Activated T-cell treated with anti-CD3 and anti-CD28 coated beads for 48 hours (primary cell): ENCODE data around the gene SNTG2.
"Not testable (repeated sequence)": the region's sequence is repeated elsewhere in the genome, so short reads cannot be mapped to it uniquely, and the experiment has no call there.

Source experiments
- DNase-seq: peaks from one replicate; pipeline ENCODE4 v3.0.0-alpha.2; 2020; ENCODE audit warnings: low read depth

Gene SNTG2

DNA sequence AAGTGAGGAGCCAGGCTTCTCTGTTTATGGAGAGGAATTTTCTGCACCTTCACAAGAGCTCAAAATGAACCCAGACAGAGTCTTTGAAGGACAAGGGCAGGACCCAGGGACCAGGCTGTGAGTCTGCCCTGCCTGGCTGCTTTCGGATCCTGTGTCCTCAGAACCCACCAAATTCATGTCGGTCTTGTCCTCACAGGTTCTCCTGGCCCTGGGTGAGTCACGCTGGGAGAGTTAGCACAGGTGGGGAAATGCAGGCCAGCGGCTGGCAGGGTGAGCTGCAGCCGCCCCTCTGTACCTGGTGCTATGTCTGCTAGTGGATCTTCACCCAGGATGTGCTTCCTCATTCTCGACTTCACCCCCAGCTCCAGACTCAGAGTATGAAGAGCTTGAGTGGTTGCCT lies 426.8 kb downstream of the SNTG2 start:
- DNase-seq, result no peak

DNA sequence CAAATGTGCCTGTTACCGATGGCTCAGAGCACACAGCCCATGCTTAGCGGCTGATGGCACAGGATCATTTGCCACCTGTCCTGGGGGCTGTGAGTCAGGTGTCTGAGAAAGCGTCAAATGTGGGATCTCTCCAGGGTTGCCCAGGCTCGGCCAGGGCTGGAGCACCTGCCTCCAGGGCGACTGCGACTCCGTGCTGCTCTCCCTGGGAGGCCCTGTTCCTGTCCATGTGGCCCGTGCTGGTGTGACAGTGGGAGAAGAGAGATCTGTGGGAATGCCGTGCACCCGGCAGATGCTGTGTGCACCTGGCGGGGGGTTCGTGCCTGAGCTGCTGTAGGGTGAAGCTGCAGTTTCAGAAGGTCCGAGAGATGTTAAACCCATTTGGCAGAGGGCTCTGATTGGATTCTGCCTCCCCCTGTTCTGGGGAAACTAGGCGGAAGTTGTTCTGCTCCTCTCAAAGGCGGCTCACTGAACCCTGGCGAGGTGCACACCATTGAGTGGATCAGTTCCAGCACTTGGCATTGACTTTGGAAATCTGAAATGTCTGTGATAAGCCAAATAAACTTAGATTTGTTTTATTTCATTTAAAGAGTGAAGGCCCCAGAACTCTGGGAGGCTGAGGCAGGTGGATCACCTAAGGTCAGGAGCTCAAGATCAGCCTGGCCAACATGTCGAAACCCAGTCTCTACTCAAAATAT lies 428.0 kb downstream of the SNTG2 start:
- DNase-seq, result no peak

DNA sequence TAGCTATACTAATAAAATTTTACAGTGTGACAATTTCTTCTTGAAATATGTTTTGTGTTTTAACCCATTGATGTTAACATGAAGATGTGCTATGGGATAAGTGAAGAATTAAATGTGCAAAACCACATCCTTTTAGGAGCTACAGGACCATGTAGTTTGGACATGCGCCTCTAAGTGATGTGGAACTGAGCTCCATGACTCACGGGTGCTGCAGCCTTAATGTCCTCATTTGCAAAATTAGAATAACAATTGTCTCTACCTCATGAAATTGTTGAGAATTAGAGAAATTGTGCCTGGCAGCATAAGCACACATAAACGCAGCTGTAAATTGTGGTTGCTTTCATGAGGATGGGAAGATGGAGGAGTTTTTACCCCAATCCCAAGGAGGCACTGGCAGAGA lies 431.0 kb downstream of the SNTG2 start:
- DNase-seq, result no peak

DNA sequence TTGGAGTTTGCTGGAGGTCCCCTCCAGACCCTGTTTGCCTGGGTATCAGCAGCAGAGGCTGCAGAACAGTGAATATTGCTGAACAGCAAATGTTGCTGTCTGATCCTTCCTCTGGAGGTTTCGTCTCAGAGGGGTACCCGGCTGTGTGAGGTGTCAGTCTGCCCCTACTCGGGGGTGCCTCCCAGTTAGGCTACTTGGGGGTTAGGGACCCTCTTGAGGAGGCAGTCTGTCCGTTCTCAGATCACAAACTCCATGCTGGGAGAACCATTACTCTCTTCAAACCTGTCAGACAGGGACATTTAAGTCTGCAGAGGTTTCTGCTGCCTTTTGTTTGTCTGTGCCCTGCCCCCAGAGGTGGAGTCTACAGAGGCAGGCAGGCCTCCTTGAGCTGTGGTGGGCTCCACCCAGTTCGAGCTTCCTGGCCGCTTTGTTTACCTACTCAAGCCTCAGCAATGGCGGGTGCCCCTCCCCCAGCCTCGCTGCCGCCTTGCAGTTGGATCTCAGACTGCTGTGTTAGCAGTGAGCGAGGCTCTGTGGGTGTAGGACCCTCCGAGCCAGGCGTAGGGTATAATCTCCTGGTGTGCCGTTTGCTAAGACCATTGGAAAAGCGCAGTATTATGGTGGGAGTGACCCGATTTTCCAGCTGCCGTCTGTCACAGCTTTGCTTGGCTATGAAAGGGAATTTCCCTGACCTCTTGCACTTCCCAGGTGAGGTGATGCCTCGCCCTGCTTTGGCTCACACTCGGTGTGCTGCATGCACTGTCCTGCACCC lies 437.5 kb downstream of the SNTG2 start:
- not testable (repeated sequence) for DNase-seq

DNA sequence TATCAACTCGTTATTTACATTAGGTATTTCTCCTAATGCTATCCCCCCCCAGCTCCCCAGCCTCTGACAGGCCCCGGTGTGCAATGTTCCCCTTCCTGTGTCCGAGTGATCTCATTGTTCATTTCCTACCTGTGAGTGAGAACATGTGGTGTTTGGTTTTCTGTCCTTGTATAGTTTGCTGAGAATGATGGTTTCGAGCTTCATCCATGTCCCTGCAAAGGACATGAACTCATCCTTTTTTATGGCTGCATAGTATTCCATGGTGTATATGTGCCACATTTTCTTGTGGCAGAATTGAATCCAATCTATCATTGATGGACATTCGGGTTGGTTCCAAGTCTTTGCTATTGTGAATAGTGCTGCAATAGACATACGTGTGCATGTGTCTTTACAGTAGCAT lies 439.5 kb downstream of the SNTG2 start:
- DNase-seq, result not testable (repeated sequence)

DNA sequence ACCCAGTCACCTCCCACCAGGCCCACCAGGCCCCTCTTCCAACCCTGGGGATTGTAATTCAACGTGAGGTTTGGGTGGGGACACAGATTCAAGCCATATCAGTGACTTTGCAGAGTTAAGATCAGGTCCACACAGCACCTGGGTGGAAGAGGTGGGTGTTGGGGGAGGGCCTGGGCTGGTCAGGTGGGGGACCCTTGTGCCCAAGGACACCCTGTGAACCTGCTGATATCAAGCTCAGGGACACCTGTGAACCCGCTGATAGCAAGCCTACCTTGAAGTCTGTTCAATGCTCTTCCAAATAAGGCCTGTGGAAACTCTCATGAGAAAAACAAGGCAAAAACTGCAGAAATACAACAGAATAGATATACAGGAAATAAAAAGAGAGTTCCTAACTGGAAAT lies 442.7 kb downstream of the SNTG2 start:
- no peak for DNase-seq

DNA sequence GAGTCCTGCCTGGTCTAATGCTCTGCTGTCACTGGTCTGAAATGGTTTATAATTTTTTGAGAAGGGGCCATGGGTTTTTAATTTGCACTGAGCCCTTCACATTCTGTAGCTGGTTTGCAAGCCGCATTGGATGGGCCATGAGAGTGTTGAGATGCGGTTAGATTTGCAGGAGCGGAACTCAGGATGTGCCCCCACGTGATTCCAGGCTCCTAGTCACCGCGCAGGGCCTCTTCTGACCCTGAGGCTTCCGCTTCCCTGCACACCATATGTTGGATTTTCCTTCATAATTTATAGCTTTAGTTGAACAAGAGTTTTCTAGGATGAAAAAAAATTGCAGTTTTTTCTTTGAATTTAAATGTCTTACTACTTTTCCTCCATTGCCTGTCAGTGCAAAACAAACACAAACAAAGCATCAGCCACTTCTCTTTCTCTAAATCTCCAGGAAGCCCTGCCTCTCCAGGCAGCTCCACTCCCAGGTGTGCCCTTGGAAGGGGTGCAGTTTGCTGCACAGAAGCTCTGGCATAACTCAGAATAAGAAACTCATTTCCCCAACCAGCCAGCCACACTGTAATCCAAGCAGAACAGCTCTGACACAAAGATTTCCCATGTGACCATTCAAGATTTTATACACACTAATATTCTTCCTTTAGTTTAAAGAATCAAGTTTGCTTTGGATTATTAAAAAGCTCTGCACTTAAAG lies 444.2 kb downstream of the SNTG2 start:
- DNase-seq, result no peak

DNA sequence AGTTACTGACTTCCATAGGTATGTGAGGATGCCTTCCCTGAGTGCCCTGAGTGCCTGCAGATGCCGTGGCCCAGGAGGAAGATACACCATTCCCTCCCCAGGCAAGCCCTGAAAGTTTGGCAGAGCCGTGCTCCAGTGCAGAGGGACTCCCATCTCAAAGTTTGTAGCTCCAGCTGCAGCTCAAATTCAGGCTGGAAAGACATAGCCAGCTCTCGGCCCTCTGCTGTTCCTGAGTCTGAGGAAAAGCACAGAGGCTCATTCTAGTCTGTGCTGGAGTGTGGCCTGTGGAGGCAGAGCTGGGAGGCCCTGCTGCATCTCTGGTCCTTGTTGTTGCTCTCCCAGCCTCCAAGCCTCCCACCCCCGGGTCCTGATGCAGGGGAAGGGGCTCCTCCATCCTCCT lies 446.7 kb downstream of the SNTG2 start:
- no peak for DNase-seq

DNA sequence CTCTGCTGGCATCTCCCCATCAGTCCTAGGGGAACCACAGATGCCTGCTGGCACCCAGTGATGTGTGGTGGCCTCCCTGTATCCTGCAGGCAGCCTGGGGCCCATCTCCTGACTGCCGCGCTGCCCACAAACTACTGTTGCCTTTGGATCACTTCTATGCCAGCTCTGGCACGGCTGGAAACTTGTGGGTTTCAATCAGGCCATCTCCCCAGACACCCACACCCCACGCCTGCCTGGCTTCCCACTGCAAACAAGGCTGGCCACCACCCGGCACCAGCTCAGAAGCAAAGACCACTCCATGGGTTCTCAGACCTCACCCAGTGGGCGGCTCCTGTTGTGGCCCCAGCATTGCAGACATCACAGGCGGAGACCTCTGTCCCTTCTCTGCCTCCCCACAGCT lies 447.5 kb downstream of the SNTG2 start:
- DNase-seq, result no peak

DNA sequence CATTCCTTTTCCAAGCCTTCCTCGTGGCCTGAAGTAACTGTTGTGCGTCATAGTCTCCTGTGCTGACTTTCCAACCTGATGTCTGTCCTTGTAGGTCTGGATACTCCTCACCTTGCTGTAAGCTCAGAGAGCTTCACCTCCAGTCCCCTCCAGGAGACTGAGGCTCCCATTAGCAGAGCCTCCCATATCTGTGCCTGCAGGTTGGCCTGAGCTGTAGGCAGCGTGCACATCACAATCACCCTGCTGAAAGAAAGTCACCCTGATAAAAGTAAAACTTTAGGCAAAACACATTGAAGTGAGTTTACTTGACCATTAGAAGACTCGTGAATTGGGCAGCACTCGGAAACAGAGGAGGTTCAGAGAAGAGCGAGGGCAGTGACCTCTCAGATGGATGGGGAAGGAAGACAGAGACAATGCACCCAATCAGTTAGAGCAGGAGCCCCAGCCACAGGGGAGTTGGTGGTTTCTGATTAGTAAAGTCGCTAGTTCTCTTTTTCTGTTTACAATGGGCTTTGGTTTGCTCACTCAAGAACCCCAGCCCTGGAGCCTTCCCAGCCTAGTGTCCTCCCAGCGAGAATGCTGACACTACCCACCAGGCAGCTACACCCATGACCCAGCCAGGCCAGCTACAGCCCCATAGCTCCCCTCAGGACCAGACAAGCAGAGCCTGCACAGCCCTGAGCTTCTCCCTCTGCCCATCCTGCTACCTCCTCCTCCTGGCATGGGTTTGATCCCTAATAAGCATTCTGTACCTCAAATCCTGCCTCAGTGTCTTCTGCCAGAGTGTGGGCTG lies 450.5 kb downstream of the SNTG2 start:
- no peak for DNase-seq

DNA sequence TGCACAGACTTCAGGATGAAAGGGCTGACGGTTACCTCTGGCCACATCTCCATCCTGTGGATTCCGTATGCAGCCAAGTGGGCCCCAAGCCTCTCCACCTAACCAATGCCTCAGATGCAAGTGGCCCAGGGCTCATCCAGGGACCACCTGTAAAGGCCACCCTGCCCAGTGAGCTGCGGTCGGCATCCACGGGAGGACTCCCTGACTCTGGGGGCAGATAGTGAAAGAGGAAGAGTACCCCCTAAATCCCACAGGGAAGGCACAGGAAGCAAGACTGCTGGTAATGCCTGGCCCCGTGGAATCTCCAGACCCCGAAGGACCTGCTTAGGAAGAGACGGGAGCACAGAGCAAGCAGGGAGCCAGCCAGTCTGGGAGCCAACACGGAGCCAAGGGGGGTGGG lies 451.4 kb downstream of the SNTG2 start:
- no peak for DNase-seq

DNA sequence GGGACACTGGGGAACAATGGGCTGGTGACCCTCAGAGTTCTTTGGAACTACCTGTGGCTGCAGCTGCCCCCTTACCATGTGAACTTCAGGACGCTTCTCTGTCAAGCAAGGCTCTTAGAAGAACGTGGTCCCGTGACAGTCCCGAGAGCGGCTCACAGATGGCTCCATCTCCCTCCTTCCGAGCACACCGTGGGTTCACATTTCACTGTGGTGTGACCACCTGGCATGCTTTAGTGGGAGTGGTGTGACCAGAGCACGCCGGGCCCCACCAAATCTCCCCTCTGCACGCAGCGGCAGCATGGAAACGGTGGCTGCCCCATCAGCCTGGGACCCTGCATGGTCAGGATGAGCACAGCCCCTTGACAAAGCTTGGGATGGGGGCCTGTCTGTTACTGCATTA lies 452.9 kb downstream of the SNTG2 start:
- no peak for DNase-seq

DNA sequence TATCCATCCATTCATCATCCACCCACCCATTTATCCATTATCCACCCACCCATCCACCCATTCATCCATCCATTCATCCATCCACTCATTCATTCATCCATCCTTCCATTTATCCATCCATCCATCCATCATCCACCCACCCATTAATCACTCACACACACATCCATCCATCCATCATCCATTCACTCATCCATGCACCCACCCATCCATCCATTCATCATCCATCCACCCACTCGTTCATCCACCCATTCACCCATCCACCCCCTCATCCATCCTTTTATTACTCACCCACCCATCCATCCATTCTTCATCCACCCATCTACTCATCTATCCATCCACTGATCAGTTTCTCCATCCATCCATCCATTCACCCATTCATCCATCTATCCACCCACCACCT lies 454.5 kb downstream of the SNTG2 start:
- DNase-seq, result no peak

DNA sequence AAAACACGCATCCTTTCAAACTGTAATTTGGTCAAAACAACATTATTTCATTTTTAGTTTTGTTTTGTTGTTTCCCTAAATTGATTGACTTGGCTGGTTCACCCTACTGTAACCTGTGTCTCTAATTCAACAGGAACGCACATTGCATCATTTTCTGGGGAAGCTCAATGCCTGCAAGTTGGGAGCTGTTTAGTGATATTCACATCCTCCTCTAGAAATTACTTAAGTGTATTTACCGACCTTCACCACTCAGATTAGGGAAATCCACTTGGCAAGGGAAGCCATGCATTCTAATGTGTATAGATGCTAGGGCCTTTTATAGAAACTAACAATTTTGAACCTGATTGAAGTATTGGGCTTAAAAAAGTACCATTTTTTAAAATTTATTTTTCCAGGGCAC lies 455.3 kb downstream of the SNTG2 start:
- DNase-seq, result no peak

DNA sequence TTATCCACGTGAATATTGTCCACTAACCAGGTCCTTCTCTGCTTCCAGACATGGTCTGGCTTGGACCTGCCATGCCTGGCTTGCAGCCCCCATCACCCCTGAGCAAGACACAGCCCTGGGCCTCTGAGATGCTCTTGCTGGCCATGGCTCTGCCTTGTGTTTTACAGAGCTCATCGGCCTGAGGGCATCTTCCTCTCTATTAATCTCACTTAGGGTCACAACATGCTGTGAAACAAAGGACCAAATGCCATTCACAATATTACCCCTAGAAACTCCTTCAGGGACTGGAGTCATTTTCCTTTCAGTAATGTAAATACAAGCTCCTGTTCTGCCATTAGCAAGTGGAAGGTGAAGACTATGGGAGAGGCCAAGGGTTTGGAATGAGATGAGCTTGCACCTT lies 455.8 kb downstream of the SNTG2 start:
- no peak for DNase-seq

DNA sequence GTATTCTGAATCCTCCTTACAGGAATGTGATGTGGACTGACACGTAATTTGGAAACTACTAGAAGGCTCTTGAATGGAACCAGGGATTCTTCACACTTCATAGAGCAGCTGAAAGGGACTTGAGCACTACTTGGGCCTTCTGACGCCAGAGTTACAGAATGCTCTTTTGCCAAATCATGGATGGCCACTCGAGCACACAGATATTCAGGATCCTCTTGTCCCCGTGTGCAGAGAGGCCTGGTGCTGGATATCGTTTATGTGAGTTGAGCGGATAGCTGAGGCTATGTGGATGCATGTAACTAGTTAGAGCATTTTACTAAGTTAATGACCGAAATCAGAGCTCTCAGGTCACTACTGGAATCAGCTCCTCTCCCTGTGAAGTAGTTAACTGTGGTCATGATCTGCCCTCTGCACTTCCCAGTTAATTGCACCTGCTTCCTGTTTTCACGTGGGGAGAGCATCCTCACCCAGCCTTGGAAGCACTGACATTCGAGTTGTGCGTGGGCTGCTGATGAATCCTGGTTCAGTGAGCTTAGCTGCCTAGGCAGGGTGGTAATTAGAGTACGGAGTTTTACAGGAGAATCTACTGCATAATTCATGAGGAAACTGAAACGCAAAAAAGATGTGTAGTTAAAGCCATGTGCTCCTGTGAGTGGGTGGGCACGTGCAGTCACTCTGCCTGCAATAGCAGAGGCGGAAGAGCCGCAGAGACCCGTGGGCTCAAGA lies 457.5 kb downstream of the SNTG2 start:
- DNase-seq, result no peak

DNA sequence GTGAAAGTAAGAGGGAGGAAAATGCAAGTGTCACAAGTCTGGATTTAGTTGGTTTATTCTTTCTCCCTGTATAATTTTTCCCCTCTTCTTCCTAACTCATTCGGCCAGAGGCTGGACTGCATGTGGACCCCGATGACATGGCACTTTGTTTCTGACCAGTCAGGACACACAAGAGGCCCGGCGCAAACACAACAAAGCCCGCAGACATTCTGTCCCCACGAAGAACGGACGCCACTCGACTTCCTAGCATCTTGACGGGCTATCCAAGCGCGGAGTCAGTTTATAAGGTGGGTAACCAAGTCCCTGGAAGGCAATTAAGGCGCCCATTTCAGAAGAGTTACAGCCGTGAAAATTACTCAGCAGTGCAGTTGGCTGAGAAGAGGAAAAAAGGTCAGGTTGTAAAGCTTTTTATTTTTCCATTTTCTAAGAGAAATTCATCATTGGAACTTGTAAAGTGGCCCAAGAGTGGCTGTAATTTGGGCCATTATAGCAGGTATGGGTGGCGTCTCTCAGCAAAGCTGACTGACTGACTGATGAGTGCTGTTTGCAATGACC lies 462.6 kb downstream of the SNTG2 start, which contains the start of gene TPO:
Gene TPO (plus strand): TSS at position 308 of the 555 bp plus-strand sequence. CDS start 946 bp downstream, outside the sequence.
- DNase-seq, result no peak

DNA sequence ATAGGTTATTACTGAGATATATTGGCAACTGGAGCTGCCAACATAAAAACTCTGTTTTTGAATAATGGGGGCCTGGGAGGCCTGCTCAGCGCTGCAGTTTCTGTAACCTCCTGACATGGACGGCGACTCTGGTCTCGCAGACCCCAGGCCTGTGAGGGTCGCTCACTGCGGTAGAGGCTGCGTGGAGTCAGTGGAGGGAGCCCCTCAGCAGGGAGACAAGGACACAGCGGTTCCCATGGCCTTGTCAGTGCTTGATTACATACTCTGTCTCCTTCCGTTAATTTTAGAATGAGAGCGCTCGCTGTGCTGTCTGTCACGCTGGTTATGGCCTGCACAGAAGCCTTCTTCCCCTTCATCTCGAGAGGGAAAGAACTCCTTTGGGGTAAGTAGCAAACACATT lies 463.5 kb downstream of the SNTG2 start:
- DNase-seq, result no peak

DNA sequence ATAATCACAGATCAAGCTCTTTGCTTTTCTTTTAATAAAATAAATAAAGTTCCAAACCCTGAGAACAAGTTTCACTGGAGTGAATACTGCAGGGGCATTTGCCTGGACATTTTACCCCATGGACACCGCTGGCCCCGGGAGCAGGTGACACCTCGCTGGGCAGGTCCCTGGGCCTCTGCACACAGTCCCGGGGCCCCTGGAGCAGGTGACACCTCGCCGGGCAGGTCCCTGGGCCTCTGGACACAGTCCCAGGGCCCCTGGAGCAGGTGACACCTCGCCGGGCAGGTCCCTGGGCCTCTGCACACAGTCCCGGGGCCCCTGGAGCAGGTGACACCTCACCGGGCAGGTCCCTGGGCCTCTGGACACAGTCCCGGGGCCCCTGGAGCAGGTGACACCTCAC lies 464.3 kb downstream of the SNTG2 start:
- not testable (repeated sequence) for DNase-seq

DNA sequence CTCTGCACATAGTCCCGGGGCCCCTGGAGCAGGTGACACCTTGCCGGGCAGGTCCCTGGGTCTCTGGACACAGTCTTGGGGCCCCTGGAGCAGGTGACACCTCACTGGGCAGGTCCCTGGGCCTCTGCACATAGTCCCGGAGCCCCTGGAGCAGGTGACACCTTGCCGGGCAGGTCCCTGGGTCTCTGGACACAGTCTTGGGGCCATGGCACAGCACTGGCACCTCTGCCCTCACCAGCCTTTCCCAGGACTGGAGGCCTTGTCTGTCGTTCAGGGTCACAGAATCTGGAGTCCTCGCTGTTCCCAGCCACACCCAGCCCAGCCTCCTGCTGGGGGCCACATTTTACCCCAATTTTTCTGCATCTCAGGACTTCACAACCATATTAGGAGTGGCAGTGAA lies 464.9 kb downstream of the SNTG2 start:
- no peak for DNase-seq
